GM04504 (cell line): ENCODE measurements around the gene FAM168B.
A peak's percentile ranks its signal among the peaks of the same experiment; 100 is the strongest.

ENCODE experiments used
- DNase-seq: peaks from one replicate; pipeline ENCODE4 v3.0.0-alpha.2; 2012; ENCODE audit warnings: low read depth

The FAM168B gene

DNA sequence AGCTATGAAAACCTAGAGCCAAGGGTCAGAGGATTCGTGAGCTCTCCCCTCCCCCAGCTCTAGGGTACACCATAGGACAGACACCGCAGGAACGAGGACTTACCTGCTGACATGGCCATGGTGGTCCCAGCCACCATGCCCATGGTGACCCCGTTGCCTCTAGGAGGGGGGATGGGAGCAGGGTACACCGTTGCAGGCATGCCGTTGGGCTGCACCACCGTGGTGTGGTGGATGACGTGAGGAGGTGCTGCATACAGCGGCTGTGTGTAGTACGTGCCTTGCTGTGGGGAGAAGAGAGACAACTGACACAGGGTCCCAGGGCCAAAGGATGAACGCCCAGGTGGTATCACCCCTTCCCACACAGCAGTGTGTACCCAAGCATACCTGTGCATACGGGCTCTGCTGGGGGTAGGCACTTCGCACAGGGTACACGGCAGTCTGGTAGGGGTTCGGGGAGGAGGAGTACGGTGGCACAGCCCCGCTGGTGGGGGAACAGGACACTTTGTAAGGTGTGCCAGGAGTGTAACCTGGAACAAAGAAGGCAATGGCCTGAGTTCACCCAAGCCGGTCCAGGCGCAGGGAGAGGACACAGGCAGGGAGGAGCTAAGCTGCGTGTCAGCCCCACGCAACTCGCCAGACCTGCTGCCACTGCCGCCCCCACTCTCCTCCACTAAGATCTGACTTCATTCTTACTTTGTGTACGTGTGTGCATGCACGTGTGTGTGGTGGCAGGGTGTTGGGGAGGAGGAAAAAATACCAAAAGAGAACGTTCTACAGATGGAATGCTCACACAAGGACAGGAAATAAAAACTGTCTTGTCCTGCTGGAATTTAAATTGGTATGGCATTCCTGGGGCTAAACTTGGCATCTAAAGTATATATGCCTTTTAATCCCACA, 37.8 kb downstream of the FAM168B start:
- peak; percentile 20 for DNase-seq

DNA sequence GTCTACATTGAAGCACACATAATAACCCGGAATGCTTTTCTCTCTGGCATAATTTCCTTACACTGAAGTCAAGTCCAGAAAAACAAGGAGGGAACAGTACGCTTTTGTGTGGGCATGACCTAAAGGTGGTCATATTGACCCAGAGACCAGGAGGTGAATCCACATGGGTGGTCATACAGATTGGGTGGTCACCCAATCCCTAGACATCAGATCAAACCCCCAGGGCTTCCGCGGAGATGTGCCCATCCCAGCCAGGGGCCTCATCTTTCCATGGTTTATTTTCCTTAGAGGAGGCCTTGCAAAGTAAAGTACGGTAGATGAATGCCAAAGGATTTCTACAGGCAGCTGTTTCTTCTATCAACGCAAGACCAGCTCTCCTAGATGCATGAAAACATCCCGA, 38.8 kb downstream of the FAM168B start:
- DNase-seq, result no peak

DNA sequence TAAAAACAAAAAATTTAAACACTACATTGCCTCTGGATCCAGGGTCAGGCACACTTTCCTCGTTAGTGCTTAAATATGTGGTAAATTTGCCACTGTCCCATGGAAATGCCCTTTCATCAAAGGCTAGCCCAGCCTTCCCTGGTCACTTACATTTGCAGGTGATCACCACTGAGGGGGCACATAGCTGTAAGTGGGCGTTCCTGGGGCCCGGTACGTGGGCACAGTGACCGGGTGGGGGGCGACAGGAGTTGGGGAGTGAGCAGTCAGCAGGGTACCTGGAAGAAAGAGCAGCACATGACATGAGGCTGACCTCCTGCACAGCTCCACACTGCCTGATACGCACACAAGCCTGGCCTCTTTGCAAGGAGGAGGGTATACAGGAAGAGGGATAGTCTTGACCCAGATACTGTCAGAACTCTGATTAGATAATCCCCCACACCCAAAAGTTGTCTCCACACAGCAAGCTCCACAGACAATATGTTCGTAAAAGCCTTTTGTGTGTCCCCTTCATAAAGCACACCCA, 40.5 kb downstream of the FAM168B start:
- no peak for DNase-seq

DNA sequence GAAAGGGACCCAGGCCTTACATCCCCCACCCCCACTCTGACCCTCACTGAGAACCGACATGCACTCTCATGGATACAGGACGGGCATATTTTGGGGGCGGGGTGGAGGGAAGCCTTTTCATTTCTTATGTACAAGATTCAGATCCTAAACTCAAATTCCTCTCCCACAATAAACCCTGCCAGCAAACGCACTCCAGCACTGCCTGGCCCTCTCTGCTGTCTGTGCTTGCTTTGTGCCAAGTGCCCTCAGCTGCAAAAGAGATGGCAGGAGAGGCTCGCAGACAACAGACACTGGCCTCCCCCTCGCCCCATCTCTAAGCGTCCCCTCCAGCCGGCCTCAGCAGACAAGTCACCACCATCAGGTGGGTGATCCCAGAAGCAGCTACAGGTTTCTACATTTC, 42.4 kb downstream of the FAM168B start:
- DNase-seq, result no peak

DNA sequence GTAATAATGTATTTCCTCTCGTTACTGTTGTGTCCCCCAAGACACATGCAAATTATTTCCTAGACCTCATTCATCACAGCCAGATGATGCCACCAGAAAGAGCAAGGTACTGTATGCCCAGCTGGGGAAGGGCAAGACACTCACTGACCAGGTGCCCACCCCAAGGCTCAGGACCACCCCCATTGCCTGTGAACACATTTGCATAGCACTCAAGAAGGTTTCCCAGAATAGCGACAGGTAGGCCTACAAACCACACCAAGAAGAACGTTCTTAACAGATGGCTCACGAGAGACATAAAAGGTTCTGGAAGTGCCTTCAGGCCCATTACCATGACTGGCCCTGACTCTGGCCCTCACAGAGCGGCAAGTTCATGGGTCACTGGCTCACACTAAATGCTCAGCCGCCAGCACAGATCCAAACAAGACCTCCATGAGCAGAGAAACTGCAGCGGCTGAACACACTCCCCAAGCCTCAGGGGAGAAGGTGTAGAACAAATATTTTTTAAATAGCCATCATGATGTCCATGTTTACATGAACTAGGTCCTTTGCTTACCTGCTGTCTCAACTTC, 44.0 kb downstream of the FAM168B start:
- DNase-seq, result no peak

DNA sequence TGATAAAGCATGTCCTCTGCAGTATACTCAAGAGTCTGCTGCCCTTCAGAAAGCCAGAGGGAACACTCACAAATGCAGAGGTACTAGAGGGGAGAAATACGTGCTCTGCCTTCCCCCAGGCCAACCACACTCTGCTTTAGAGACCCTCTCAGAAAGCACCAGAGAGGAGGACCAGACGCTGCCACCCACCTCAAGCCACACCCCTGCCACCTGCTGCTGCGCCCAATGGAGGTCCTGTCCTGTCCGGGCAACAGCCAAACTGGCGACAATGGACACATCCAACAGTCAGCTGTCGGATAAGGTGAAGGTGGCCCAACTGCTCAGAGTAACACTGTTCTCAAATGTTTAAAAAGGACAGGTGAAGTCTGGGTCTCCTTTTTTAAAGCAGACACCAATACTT, 44.6 kb downstream of the FAM168B start:
- no peak for DNase-seq

DNA sequence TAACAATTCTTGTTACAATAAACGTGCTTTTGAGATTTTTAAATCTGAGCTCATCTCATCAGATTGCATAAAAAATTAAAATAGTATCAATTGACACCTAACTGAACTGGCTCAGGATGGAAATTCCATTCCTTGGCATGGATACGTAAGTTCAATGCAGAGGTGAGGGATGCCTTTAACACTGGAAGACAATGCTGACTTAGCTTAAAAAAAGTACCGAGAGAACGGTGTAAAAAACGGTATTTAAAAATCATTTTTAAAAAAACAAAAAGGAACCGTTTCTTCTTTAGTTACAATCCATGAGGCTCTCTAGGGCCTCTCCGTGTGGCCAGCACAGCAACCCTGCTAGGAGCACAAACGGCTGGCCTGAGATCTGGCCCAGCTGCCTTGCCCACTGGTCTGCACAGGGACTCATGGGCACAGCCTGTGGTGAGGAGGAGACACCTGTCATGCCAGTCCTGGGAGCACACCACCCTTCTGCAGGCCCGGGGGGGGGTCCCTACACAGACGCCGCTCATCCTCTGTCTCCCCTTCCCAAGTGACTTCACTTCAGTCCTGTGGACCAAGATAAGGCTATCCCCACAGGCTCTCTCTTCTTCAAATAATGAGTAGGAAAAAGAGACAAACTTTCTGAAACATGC, 45.2 kb downstream of the FAM168B start:
- DNase-seq, result no peak

DNA sequence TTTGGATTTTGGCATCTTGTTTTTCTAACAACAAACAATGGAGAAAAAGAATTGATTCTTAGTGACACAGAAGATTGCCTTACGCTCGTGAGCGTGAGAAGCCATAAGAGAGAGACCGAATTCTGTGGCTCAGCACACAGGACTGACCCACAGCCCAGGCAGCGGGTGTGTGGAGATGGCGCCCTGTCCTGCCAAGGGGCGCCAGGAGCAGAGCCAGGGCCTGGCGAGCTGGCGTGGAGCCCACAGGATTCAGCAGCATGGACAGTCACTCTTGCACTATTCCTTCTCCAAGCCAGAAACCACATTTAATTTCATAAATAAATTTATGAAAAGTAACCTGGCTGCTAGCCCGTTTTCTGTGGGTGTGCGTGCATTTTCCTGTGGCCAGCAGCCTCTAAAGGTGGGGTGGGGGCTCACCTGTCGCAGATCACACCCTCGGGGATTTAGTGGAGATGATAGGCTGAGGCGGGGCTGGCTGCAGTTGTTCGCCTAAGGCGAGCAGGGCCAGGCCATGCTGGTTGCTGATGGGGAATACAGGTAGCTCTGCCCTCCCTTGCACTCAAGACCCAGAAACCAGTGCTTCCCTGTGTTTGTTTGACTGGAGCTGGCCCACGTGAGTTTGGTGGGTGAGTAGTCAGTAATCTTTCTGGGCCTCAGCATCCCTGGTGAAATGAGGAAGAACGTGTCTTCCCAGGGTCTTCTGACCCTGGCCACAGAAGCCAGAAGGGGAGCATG, 46.2 kb downstream of the FAM168B start:
- no peak for DNase-seq

DNA sequence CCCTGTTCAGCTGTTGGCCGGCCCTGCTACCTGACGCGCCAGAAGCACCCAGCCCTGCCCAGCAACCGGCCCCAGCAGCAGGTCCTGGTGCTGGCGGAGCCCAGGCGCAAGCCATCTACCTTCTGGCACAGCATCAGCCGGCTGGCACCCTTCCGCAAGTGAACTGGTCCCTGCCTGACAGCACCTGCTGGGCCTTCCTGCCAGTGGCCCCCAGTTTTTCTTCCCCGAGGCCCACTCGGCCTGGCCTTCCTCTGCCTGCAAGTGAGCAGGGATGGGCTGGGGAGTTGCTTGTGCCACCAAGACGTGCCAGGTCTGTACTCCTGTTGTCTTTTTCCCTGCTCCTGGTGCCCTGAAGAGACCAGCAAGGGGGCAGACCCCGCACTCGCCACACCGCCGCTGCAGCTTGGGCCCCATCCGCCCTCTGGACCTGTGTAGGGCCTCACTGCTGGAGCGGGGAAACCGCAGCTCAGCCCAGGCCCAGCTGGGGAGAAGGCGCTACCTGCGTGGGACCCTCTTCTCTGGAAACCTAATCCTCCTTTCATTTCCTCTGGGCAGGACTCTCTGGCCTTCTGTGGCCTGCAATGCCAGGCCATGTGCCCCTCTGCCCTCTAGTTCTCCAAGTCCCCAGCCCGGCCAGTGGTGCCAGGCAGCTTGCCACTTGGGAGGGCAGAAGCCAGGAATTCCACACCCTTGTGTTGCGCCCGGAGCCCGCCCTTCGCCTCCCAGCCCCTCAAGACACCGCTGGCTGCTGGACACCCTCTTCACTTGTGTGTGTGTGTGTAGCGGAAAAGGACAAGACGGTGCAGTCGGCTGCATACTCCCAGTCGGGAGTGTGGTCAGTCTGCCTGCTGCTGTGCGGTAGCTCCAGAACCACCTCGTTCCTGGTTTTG, 47.0 kb downstream of the FAM168B start:
- DNase-seq, result no peak

DNA sequence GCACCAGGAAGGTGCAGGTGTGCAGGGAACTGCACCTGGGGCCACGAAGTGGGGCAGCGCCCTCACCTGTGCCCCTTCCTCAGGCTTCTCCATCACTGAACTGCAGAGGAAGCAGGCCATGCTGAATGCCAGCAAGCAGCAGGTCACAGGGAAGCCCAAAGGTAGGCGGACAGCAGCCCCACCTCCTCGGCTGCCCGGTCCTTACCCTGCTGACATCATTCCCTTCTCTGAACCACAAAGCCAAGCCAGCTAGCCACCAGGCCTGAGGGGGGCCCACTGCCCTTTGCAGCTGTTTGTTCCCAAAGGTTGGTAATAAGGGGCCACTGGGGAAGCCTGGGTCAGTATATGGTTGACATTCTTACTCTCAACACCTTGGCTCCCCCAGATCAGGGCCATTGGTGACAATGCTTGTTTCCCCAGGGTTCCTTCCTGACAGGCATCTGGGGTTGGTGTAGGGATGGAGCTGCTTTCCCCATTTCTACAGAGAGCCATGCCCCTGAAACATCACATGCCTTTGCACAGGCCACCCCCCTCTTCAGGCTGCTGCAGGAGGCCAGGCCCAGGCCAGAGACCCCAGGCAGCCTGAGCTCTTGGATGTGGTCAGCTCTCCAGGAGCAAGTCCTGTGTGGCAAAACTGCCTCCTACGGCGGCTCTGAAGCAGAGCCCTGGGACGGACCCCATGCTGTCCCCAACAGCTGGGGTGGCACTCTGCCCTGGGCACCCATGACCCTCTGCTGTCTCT, 47.8 kb downstream of the FAM168B start:
- no peak for DNase-seq

DNA sequence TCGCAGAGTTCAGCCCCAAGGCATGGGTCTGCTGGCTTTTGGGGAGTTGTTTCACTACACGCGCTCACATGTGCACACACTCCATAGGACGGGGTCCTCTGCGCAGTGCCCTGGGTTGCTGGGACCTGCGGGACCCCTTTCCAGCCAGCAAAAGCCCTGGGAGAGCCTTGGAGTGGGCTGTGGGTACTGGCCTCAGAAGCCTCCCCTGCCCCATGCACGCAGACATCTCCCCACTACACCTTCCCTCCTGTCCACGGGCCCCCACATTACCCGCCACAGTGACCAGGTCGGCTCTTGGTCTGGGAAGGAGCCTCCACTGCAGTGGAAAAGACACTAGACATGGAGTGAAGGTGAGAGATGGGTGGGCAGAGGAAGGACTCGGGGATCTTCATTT, 48.5 kb downstream of the FAM168B start:
- no peak for DNase-seq

DNA sequence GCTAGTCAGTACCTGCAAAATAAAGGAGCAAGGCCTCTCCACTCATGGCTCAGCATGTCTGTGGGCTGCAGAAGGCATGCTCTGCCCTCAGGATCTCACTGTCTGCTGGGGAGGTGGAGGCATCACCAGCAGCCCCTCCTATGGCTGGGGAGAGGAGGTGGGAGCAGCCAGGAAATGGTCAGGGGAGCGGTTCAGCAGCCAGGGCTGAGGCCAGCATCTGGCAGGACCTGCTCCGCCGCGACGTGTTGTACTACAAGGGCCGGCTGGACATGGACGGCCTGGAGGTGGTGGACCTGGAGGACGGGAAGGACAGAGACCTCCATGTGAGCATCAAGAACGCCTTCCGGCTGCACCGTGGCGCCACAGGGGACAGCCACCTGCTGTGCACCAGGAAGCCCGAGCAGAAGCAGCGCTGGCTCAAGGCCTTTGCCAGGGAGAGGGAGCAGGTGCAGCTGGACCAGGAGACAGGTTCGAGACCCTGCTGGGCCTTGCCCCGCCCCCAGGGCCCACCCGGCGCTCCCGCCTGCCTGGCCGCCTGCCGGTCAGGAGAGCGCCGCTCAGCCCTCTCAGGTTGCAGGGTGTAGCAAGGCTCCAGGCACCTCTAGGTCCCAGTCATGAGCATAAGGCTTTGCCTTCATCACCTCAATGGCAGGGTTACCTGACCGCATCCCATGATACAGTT, 49.0 kb downstream of the FAM168B start:
- no peak for DNase-seq

DNA sequence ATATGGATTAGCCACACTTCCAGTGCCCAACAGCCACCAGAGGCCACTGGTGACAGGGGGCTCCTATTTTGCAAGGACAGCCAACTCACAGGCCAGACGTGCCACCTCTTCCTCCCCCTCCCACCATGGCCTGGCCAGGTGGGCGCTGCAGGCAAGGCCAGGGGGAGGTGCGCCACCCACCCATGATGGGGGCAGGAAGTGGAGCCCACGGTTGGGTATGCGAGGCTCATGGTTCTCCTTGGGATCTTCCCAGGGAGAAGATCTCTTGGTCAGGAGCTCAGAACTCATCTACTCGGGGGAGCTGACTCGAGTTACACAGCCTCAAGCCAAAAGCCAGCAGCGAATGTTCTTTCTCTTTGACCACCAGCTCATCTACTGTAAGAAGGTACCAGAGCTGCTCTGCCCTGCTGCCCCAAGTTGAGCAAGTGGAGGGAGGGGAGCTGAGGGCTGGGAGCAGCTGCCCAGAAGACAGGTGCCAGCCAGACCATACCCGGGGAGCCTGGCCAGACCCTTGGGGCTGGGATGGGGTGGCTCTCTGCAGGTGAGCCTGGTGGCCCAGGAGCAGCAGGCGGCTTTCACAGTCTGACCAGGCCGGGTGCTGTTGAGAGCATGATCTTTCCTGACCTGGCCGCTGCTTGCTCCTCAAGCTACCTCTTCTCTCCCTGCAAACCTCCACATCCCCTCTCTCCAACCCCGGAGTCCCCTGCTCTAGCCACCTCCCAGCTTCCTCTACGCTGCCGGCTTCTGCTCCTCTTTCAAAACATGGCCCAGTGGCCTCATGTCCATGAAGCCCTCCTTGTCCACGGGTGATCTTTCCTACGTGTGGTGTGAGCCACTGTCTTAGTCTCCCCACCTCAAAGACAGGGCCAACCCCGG, 49.8 kb downstream of the FAM168B start:
- no peak for DNase-seq

DNA sequence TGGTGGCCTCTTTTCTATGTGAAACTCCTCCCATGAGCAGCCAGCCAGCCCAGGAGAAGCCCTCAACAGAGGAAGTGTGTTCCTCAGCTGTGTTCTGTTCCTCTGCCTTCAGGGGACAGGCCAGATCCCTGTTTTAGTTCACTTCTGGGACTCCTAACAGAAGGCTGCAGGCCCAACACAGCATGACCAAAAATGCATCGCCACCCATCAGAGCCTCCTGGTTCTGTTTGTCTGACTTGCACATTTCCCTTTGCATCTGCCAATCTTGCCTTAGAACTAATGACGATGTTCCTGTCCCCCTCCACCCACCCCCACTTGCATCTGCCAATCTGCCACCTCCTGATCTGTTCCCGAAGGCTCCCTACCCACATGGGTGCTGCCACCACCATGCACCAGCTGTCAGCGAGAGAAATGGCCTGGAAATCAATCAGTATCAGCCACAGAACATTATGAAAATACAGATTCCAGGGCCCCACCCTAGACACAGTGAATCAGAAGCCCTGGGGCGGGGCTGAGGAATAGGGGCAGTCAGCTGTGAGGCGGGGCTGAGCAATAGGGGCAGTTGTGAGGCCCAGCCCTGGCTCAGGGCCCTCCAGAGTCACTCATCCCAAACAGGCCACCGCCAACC, 51.0 kb downstream of the FAM168B start:
- no peak for DNase-seq

DNA sequence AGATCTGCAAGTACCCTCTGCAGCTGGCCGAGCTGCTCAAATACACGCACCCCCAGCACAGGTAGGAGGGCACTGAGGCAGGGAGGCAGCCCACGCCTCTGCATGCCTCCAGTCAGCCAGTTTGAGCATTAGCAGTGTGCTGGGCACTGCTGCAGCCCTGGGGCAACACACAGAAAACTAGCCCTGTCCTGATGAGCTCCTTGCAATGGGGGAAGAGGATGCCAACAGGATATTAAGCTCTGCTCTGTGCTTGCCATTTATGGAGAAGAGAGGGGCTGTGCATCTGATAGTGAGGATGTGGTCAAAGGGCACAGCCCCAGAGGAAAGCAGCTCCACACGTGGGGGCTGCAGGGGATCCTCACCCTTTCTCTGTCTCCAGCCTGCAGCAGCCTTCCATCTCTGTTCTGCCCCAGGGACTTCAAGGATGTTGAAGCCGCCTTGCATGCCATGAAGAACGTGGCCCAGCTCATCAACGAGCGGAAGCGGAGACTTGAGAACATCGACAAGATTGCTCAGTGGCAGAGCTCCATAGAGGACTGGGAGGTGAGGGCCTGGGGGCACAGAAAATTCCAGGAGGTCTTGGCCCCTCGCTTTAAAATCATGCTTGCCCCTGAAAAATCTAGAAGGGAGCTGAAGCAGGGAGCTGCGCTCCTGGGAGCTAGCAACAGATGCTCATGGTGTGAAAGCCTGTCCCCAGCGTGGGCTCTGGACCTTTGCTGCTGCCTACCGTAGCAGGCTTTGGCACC, 51.7 kb downstream of the FAM168B start:
- no peak for DNase-seq

DNA sequence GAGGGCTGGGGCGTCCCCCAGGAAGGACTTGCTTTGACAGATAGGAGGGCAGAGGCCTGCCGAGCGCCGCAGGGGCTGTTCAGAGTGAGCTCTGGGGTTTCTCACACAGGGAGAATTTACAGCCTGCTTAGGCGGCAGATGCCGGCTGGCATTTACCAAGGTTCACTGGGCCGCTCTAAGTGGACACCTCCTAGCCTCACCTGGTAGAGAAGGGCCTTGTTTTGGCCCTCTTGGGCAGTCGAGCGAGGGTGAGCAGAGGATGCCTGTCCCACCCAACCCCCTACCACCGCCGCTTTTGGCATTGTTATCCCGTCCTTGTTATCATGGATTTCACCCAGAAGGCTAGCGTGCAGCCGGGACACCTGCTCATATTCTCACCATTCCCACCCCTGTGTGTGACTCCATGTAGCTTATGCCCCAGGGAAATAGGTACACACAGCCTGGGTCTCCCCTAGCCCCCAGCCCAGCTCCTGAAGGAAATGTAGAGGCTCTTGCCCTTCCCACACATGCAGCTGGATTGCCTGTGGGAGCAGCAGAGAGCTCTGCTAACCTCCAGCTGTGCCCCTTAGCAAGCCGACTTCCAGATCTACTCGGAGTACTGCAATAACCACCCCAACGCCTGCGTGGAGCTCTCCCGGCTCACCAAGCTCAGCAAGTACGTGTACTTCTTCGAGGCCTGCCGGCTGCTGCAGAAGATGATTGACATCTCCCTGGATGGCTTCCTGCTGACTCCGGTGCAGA, 52.4 kb downstream of the FAM168B start:
- DNase-seq, result no peak
